ENCODE data around the gene MAP1A.
A peak's percentile ranks its signal among the peaks of the same experiment; 100 is the strongest.

Gene MAP1A

DNA sequence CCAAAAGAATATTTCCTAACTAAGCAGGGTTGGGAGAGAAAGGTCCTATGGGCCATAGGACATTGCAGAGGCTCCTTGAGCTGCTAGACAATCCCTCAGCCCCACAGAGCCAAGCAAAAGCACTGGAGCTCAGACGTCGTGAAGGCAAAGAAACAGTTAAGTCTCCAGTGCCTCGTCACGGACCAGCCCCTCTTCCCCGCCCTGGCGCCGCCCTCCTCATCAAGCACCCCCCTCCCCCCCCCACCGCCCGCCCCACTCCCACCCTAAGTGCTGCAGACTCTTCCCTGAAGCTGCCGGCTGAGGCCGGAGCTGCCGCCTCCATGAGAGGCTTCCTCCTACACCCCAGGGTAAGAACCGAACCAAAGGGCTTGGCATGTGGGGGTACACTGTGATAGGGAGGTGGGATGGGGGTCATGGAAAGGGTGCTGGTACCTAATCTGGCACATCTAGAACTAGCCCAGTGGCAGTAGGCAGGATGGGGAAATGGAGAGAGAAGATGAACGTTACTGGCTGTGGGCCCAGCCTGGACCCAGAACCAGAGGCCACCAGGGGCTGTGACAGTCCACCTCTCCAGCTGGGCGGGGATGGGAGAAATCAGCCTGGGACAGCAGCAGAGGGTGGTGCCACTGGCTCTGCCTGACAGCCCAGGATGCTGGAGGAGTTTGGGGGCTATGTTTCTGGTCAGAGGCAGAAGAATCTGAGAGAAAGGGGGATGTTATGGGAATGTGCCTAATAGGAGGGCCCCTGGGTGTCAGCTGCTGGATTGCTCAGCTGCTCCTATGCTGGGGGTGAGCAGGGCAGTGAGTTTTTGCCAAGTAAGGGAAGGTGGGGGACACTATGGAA lies at the start of gene MAP1A:
Gene MAP1A (plus strand): TSS at position 255 of the 843 bp plus-strand sequence. CDS start 3,866 bp downstream, outside the sequence.
- DNase-seq (ENCODE audit: low read depth) = no peak

DNA sequence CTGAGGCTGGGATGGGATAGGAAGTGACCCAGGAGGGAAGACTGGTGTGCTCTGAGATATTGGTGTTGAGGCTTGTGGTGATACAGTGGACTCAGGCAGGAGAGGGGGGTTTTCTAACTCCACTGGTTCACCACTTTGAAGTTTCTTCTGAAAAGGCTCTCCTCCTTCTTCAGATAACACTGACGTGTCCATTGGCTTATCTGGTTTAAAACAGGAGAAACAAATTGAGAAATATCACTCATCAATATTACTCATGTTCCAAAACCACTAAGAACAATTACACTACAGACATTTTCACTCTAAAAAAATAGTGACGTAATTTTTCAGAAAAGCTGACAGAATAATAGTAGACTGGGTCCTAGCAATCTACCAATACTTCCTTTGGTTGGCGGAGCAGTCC lies 47.5 kb upstream of the MAP1A start:
- no peak for DNase-seq (ENCODE audit: low read depth)

DNA sequence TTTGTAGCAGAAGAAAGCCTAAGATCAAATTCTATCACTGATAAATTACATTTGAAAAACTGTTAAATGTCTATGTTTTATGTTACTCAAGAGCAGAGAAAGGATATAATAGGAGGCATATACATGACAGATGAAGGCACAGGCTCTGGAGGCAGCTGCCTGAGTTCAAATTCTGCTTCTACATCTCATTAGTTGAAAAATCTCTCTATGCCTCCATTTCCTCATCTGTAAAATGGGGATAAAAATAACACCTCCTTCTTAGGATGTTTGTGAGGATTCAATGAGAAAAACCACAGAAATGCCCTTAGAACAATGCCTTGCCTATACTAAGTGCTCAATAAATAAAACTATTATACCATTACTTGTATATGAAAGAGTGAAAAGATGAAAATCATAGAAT lies 45.4 kb upstream of the MAP1A start:
- DNase-seq (ENCODE audit: low read depth) = no peak

DNA sequence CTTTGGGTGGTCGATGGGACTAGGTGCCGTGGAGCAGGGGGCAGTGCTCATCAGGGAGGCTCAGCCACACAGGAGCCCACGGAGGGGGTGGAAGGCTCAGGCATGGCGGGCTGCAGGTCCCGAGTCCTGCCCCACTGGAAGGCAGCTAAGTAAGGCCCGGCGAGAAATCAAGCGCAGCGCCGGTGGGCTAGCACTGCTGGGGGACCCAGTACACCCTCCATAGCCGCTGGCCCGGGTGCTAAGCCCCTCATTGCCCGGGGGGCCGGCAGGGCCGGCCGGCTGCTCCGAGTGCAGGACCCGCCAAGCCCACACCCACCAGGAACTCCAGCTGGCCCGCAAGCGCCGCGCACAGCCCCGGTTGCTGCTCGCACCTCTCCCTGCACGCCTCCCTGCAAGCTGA lies 43.5 kb upstream of the MAP1A start:
- no peak for DNase-seq (ENCODE audit: low read depth)

DNA sequence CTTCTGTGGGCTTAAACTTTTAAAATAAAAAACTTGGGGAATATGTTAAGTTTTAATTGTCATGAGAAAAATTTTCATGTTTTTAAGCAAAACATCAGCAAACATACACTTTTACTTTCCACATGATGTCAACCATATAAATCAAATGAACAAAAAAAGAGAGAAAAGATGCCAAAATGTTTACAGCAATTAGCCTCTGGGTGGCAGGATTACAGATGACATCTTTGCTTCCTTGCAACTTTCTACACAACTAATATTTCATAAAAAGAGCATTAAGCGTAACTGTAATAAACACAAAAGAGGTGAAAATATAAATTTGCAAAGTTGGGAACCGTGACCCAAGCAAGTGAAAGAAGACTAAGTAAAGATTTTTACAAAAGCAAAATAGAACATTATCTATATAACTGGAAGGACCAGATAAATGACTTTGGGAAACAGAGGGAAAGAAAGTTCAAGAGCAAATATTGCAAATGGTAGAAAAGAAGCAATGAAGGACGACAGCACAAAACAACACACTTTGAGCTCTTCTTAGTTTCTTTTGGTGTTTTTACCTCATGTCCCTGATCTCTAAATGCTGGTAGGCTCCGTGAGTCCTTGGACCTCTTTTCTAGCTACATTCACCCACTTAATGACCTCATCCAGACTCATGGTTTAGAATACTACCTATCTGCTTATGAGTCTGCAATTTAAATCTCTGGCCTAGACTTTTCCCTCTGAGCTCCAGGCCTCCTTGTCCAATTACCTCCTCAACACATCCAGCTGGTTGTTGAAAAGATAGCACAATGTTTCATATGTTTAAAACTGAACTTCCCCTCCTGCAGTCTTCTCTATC lies 33.9 kb upstream of the MAP1A start:
- DNase-seq (ENCODE audit: low read depth) = no peak

DNA sequence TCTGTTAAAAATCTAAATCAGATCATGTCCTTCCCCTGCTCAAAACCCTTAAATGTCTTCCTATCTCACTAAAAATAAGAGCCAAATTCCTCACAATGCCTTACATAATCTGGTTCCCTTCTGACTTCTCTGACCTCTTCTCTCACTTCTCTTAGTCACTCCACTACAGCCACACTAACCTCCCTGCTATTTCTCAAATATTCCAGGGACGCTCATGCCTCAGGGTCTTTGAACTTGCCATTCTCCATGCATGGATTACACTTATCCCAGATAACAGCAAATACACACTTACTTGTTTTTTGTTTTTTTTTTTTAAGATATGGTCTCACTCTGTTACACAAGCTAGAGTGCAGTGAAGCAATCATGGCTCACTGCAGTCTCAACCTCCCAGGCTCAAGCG lies 33.0 kb upstream of the MAP1A start:
- no peak for DNase-seq (ENCODE audit: low read depth)

DNA sequence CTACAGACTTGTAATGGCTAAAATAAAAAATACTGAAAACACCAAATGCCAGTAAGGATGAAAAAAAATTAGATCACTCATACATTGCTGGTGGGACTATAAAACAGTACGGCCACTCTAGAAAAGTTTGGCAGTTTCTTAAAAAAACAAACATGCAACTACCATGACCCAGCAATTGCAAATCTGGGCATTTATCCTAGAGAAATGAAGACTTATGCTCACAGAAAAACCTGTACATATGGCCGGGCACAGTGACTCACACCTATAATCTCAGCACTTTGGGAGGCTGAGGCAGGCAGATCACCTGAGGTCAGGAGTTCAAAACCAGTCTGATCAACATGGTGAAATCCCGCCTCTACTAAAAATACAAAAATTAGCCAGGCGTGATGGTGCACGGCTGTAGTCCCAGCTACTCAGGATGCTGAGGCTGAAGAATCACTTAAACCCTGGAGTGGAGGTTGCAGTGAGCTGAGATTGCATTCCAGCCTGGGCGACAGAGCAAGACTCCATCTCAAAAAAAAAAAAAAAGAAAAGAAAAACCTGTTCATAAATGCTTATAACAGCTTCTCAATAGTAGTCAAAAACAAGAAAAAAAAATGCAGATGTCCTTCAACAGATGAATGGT lies 30.0 kb upstream of the MAP1A start:
- no peak for DNase-seq (ENCODE audit: low read depth)

DNA sequence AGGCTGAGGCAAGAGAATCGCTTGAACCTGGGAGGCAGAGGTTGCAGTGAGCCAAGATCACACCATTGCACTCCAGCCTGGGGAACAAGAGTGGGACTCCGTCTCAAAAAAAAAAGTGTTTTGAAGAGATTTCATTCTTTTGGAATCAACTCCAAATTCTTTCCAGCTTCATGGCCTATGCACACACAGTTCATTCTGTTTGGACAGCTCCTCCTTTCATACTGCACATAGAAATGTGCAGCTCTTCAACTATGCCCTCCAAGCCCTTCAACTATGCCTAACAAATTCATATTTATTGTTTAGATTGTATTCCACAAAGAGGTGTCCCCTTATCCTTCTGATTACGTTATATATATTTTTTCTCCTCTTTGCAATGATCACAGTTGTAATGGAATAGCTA lies 28.6 kb upstream of the MAP1A start:
- no peak for DNase-seq (ENCODE audit: low read depth)

DNA sequence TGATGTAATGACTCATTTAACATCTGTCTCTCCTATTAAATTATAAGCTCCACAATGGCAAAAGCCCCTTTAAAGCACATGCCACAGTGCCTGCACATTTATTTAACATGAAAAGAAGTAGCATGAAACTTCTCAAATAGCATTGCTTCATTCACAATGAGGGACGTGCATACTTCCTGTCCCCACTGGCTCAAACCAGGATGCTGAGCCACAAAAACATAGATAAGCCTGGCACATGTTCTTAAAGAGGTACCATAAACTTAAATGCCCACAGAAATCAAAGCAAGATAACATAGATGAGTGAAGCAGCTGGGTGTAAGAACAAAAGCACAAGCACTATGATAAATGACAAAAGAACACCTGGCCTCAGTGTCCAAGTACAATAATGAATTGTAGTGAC lies 28.2 kb upstream of the MAP1A start:
- DNase-seq (ENCODE audit: low read depth) = no peak

DNA sequence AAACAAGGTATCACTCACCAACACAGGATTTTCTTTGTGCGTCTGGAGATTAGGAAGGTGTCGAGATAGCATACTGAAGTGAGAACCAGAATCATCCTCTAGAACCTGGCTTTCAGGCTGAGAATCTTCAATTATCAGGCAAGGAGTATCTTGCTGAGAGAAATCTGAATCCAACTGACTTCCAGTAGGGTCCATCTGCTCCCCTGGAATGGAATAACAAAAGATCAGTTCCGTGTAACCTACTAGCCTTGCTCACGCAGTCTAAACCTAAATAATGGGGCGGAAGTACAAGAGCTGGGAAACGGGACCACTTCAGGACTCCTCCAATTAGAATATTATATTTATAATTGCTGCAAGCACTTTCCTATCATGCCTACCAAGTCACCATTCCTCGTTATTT lies 25.1 kb upstream of the MAP1A start:
- DNase-seq (ENCODE audit: low read depth) = no peak

DNA sequence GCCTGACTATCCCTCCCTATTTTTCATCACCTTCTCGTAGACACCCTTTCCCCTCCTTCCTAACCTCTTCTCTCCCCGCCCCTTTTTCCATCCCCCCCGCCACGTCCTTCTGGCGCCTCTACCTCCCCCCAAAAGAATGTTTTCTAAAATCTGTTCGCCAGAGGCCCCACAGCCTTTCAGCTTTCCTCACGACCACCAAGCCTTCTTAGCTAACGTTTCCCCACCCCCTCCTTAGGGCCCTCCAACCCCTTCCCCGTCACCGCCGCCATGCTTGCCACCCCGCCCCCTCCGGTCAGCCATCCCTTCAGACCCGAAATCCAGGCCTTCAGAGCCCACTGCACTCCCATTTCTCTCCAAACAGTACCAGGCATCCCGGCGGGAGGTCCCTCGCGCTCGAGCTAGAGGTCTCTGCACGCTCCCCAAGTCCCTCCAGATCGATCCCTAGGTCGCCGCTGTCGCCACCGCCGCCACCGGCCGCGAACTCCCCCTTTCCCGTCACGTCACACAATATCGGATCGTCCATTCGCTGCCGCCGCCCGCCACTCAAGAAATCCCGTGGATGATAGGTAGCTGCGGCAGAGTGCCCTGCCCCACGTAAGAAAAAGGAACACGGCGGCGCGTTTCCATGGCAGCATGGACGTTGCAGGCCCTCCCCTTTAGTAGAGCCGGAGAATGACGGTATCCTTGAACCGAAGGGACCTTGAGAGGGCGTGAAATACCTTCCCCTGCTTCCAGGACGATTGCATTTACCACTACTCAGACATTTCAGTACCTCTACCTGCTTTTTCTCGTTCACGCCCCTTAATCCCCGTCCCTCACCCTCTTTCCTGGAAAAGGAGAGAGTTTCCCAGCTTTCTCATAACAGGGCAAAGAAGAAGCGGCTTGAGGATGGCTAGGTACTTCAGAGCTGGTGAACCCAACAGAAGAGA lies 24.5 kb upstream of the MAP1A start, which contains the start of gene TP53BP1:
Gene TP53BP1 (minus strand): TSS at position 484 of the 929 bp plus-strand sequence. CDS start 113 bp downstream, at position 371.
- DNase-seq (ENCODE audit: low read depth) = peak; percentile 87

DNA sequence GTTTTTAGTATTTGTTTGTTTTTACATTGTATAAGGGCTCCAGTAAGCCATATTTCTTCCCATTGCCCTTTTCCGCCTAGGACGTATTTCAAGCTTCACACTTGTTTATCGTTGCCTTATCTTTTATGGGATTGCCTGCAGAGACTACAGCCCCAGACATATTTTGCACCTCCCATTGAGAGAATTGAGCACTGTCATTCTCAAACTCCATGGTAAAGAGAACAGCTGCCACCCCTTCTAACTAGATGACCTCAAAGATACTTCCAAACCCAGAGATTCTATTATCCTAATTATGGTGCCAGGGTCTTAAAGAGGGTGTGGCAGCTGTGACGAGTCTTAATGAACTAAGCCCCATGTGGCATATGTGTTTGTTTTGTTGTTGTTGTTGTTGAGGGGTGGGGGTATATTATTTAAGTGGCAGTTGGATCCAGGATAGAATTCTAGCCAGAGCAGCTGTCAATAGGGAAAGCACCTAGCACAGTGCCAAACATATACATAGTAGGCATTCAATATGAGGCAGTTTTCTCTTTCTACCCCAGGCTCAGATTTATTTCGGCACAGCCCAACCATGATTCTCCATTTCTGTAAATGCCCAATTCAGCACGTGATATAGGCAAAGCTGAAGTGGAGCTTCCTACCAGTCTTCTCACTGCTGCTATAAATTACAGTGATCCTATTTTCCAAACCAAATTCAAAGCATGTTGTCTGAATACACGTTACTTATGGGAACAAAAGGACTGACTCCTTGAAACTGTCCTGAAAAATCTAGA lies 23.5 kb upstream of the MAP1A start:
- no peak for DNase-seq (ENCODE audit: low read depth)

DNA sequence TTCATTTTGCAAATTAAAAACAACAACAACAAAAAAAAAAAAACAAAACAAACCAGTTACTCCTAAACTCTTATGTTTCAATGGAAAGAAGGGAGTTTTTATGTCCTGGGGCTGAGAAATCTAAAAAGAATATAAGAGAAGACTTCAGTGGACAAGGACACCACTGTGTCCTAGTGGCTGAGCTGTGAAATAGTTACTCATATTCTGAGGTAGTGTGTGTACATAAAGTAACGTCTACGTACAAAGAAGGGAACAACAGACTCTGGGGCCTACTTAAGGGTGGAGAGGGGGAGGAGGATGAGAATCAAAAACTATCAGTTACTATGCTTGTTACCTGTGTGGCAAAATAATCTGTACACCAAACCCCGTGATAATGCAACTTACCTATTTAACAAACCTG lies 18.4 kb upstream of the MAP1A start:
- DNase-seq (ENCODE audit: low read depth) = no peak

DNA sequence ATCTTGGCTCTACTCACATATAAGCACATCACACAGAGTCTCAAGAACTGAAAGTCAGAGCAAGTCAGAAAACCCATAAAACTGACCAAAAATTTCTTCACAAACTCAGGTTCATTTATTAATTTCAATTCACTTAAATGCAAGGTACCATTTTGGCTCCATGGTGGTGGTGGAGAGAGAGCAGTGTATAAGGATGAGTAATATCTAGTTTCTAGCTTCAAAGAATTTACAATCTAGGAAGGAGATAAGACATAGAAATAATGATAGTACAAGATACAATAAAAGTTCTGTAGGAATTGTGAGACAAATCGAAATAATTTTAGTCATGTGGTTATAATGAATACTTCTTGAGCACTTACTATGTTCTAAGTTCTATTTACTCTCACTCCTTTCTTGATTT lies 17.8 kb upstream of the MAP1A start:
- no peak for DNase-seq (ENCODE audit: low read depth)

DNA sequence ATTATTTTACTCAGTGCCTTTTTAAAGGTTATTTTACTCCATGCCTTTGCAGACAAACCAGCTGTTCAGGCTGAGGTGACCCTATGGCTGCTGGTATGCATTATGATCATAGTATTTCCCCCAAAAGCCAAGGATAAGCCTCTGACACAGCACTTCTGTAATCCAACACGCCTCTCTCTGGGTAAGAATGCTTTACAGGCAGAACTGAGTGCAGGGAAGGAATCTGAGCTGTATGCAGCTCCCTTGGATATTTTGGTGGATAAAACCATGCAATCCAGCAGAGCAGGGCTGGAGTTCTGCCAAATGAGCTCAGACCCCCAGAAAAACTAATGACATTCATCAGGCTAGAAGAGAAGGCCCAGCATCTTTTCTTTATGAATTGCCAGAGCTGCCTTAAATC lies 11.7 kb upstream of the MAP1A start:
- DNase-seq (ENCODE audit: low read depth) = no peak

DNA sequence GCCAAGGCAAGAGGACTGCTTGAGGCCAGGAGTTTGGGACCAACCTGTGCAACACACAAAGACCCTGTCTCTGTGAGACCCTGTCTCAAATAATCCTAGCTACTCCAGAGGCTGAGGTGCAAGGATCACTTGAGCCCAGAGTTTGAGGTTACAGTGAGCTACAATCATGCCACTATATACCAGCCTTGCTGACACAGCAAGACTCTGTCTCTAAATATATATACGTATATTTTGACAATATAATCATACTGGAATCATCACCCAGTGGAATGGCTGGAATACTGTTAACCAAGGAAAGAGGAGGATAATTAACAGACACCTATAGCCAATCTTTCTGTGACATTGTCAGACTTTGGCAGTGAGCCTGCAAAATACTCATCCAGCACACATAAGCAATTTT lies 9.0 kb upstream of the MAP1A start:
- DNase-seq (ENCODE audit: low read depth) = no peak

DNA sequence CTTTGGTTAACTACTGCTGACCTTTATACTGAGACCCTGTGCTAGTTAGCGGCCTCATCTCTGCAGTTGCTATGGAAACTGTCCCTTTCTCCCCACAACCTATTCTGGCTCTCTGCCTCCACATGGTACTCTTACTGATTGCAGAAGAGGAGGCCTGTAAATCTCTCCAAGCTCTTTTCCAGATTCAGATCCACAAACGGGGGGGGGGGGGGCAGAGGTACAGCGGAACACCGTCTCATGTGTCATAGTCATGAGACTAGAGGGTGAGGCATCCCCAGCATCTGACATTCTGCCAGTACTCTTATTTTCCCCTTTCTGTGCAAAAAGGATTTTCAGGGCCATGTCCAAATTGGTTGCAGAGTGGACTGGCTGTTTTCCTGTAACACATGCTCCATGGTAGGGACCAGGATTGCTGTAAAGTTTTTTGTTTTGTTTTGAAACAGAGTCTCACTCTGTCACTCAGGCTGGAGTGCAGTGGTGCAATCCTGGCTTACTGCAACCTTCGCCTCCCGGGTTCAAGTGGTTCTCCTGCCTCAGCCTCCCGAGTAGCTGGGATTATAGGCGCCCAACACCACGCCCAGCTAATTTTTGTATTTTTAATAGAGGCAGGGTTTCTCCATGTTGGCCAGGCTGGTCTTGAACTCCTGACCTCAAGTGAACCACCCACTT lies 8.3 kb upstream of the MAP1A start:
- no peak for DNase-seq (ENCODE audit: low read depth)

DNA sequence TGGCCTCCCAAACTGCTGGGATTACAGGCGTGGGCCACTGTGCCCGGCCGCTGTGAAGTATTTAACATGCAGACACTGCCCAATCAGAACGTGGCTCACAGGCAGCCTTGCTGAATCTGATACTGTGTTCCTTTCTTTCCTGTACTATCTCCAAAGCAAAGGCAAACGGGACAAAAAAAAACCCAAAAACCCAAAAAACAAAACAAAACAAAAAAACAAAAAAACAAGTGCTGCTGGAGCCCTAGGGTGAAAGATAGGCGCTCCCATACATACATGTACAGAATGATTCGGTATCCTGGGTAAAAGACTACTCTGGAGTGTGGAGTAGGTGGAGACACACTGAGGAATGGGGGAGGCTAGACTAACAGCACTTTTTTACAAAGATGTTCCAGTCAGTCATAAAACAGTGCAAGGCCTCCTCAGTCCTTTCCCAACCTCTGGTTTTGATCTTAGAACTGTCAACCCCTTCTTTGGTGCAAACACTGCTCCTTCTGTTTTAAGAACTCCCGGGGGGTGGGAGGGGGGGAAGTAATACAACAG lies 7.7 kb upstream of the MAP1A start:
- DNase-seq (ENCODE audit: low read depth) = no peak

DNA sequence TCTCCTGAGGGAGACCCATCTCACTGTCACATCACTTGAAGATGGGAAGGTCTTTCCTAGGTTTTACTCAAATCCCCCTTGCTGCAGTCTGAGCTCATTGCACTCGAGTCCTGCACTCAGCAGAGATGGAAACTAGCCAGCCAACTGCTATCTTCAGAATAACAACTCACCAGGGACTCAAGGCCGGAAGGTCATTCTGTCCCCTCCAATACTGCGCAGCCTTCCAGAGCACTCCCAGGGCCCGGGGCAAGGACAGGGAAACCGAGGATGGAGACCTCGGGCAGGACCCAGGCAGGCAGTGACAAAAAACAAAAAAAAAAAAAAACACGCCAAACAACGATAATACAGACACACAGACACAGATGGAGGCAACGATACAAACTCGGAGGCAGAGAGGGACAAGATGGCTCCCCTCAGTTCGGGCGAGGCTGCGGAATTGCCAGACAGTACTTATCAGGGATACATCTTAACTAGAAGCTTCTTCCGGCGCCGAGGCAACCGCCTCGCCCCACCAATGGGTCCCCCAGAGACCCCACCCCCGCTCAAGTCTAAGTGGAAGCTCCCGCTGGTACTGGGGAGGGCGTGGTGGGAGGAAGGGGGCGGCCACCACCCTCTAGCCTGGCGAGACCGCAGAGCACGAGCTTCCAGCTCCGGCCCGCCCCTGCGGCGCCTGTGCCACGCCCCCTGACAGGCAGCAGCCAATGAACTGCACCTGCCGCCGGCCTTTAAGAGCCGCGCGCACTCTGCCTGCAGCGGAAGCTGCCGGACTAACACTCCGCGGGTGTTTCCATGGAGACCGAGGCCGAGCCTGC lies 7.0 kb upstream of the MAP1A start:
- peak; percentile 85 for DNase-seq (ENCODE audit: low read depth)
